Ishikawa (cell line): ENCODE data around the gene MRTFB.

Experiments used
- CEBPB ChIP-seq: IDR thresholded peaks from 2 replicates; pipeline ENCODE4 v1.6.1; 2012
- CREB1 ChIP-seq: IDR thresholded peaks from 2 replicates; pipeline ENCODE4 v1.6.1; 2012; ENCODE audit warnings: low read depth
- EGR1 ChIP-seq: IDR thresholded peaks from 2 replicates; pipeline ENCODE4 v1.6.1; 2012
- EP300 ChIP-seq: IDR thresholded peaks from 2 replicates; pipeline ENCODE4 v1.6.1; 2012; ENCODE audit warnings: borderline replicate concordance
- FOXM1 ChIP-seq: IDR thresholded peaks from 2 replicates; pipeline ENCODE4 v1.6.1; 2012; ENCODE audit warnings: low read depth, borderline replicate concordance
- NFIC ChIP-seq: IDR thresholded peaks from 2 replicates; pipeline ENCODE4 v1.6.1; 2012
- RAD21 ChIP-seq: IDR thresholded peaks from 2 replicates; pipeline ENCODE4 v1.6.1; 2012; ENCODE audit warnings: low read depth
- TAF1 ChIP-seq: IDR thresholded peaks from 2 replicates; pipeline ENCODE4 v1.6.1; 2012; ENCODE audit warnings: low read depth, mild to moderate bottlenecking
- TCF12 ChIP-seq: IDR thresholded peaks from 2 replicates; pipeline ENCODE4 v1.6.1; 2012; ENCODE audit warnings: low read depth
- TEAD4 ChIP-seq: IDR thresholded peaks from 2 replicates; pipeline ENCODE4 v1.6.1; 2012
- YY1 ChIP-seq: IDR thresholded peaks from 2 replicates; pipeline ENCODE4 v1.6.1; 2012; ENCODE audit warnings: low read depth
- ZBTB7A ChIP-seq: IDR thresholded peaks from 2 replicates; pipeline ENCODE4 v1.6.1; 2012; ENCODE audit warnings: low read depth
- TF ChIP-seq, protein P1 (sequence below): IDR thresholded peaks from 2 replicates; pipeline ENCODE4 v1.6.1; 2012
- TF ChIP-seq, protein P2 (sequence below): IDR thresholded peaks from 2 replicates; pipeline ENCODE4 v1.6.1; 2012
- TF ChIP-seq, protein P3 (sequence below): IDR thresholded peaks from 2 replicates; pipeline ENCODE4 v1.6.1; 2012; ENCODE audit warnings: low read depth, mild to moderate bottlenecking

The MRTFB gene

DNA sequence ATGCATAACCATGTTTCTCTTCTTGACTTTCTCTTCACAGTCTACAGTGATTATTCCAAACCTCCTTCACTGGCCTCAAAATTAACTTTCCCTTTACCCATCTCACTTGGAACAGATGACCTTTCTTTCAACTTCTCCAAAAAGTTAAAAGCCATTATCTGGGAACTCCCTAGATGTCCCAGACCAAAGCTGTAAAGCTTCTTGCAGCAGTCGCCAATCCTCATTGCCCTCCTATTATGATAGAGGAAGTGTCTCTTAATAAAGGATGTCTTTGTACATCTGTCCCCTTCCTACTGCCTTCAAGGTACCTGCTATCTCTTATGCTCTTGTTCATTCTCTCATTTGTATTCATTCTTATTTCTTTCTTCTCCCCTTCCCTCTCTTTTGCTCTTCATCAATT lies 127.5 kb downstream of the MRTFB start:
- TF ChIP-seq CEBPB (no peak), YY1 (no peak), ZBTB7A (no peak), FOXM1 (no peak), CREB1 (no peak)
- TF ChIP-seq, protein P1, sequence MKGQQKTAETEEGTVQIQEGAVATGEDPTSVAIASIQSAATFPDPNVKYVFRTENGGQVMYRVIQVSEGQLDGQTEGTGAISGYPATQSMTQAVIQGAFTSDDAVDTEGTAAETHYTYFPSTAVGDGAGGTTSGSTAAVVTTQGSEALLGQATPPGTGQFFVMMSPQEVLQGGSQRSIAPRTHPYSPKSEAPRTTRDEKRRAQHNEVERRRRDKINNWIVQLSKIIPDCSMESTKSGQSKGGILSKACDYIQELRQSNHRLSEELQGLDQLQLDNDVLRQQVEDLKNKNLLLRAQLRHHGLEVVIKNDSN = no peak

DNA sequence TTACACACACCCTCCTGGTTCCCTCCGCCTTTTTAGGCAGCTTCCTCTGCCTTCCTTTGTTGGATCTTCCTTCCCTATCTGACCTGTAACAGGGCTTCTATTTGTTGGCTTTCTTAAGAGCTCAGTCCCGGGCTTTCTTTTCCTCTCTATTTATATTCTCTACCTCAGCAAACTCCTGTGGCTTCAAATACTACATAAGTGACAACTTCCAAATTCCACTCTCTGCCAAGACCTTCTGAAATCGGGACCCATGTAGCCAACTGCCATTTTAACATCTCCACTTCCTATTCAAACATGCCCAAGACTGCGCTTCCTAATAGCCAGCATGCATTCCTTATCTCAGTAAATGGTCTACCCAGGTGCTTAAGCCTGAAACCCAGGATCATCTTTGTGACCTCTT lies 128.1 kb downstream of the MRTFB start:
- no peak for TF ChIP-seq ZBTB7A
- no peak for TF ChIP-seq CREB1
- TF ChIP-seq, protein P1 = no peak
- TF ChIP-seq YY1 = no peak
- TF ChIP-seq CEBPB = no peak
- no peak for TF ChIP-seq RAD21
- TF ChIP-seq NFIC = no peak
- no peak for TF ChIP-seq TAF1
- TF ChIP-seq TEAD4 = no peak
- TF ChIP-seq, protein P2, sequence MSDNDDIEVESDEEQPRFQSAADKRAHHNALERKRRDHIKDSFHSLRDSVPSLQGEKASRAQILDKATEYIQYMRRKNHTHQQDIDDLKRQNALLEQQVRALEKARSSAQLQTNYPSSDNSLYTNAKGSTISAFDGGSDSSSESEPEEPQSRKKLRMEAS = no peak
- no peak for TF ChIP-seq FOXM1
- TF ChIP-seq EGR1 = no peak
- no peak for TF ChIP-seq EP300
- TF ChIP-seq, protein P3, sequence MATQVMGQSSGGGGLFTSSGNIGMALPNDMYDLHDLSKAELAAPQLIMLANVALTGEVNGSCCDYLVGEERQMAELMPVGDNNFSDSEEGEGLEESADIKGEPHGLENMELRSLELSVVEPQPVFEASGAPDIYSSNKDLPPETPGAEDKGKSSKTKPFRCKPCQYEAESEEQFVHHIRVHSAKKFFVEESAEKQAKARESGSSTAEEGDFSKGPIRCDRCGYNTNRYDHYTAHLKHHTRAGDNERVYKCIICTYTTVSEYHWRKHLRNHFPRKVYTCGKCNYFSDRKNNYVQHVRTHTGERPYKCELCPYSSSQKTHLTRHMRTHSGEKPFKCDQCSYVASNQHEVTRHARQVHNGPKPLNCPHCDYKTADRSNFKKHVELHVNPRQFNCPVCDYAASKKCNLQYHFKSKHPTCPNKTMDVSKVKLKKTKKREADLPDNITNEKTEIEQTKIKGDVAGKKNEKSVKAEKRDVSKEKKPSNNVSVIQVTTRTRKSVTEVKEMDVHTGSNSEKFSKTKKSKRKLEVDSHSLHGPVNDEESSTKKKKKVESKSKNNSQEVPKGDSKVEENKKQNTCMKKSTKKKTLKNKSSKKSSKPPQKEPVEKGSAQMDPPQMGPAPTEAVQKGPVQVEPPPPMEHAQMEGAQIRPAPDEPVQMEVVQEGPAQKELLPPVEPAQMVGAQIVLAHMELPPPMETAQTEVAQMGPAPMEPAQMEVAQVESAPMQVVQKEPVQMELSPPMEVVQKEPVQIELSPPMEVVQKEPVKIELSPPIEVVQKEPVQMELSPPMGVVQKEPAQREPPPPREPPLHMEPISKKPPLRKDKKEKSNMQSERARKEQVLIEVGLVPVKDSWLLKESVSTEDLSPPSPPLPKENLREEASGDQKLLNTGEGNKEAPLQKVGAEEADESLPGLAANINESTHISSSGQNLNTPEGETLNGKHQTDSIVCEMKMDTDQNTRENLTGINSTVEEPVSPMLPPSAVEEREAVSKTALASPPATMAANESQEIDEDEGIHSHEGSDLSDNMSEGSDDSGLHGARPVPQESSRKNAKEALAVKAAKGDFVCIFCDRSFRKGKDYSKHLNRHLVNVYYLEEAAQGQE = no peak
- no peak for TF ChIP-seq TCF12

DNA sequence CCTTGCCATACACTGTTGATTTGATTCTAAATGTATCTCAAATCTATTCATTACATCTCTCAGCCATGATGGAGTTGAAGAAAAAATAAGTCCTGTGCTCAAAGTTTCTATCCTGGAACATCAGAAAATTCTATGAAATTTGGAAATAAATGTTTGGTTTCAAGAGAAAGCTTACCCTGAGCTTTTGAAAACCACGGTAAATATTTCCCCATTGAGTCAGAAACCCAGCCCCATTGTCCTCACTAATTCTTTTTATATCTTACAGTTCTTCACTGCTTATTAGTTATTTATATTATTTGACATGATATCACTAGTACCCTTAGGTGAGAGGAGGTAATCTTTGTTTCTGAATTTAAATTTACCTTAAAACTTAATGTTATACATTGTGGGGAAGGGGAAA lies 128.5 kb downstream of the MRTFB start:
- TF ChIP-seq TCF12 = no peak
- TF ChIP-seq, protein P3 = no peak
- TF ChIP-seq RAD21 = no peak
- no peak for TF ChIP-seq EGR1
- TF ChIP-seq CREB1 = no peak
- no peak for TF ChIP-seq EP300
- TF ChIP-seq CEBPB = no peak
- TF ChIP-seq NFIC = no peak
- TF ChIP-seq YY1 = no peak
- TF ChIP-seq FOXM1 = no peak
- TF ChIP-seq TAF1 = no peak
- TF ChIP-seq TEAD4 = no peak
- TF ChIP-seq, protein P2 = no peak
- TF ChIP-seq, protein P1 = no peak
- TF ChIP-seq ZBTB7A = no peak

DNA sequence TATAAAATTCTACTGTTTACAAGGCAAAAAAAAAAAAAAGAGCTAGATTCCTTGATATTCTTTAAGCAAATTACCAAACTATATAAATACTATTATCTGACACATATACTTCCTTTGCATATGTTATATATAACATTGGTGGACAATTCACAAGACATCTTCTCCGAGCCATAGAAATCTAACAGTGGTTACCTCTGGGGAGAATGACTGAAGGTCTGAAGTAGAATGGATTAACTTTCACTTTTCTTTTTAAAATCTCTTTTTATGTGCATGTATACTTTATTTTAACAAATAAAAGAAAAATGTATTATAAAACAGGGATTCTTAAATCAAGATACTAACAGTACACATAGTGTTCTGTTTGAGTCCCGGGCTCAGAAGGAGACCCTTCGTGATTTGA lies 131.0 kb downstream of the MRTFB start:
- no peak for TF ChIP-seq CEBPB
- TF ChIP-seq RAD21 = no peak
- TF ChIP-seq EGR1 = no peak
- no peak for TF ChIP-seq CREB1
- TF ChIP-seq TAF1 = no peak
- TF ChIP-seq, protein P1 = no peak
- no peak for TF ChIP-seq TCF12
- TF ChIP-seq FOXM1 = no peak
- no peak for TF ChIP-seq EP300
- no peak for TF ChIP-seq TEAD4
- no peak for TF ChIP-seq YY1

DNA sequence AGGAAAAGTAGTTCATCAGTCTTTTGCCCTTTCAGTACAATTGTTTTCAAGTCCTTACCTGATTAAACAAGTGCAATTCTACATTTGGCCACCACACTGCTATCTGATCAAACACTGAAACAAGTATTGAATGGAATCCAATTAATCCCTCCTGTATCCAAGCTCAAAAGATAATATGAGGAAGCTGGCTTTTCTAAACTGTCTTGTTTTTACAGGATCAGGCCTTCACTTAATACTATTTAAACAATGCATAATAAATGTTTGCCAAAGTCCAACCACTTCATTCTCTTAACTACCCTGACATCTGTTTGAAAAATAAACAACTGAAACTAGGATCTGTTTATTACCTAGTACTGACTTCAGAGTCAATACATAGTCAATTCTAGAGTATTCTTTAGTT lies 131.6 kb downstream of the MRTFB start:
- TF ChIP-seq TEAD4 (no peak), NFIC (no peak), TAF1 (no peak), EGR1 (no peak), EP300 (no peak), CEBPB (no peak), TCF12 (no peak), CREB1 (no peak), YY1 (no peak), ZBTB7A (no peak), RAD21 (no peak), FOXM1 (no peak)
- TF ChIP-seq, protein P3 = no peak
- TF ChIP-seq, protein P1 = no peak
- TF ChIP-seq, protein P2 = no peak
